HG03175 (cell line): ENCODE data around the gene FABP7.
A peak's percentile ranks its signal among the peaks of the same experiment; 100 is the strongest.

Experiments
- ATAC-seq: cut with Tn5 transposase; IDR thresholded peaks from one replicate; pipeline ENCODE4 v1.9.1; 2021; ENCODE audit warnings: mild to moderate bottlenecking, moderate library complexity; ENCODE audit not compliant: unreplicated experiment

FABP7 gene

DNA sequence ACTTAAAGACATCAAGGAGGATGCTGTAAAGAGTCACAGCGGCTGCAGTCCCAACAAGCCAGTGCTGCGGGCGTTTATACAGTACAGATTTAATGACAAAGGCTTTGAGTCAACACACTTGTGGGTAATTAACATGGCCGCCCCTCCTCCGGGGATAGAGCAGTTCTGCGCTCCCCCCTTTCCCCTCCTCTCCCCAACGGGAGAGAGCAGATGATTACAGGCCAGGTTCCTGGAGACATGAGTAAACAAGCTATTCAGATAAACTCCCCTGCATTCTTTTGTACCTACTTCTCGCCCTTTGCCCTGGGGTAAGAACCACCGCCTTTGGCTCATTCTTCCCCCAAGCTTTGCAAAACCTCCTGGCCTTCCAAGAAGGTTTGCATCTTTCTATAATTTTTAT, 23.6 kb upstream of the FABP7 start:
- no peak for ATAC-seq

DNA sequence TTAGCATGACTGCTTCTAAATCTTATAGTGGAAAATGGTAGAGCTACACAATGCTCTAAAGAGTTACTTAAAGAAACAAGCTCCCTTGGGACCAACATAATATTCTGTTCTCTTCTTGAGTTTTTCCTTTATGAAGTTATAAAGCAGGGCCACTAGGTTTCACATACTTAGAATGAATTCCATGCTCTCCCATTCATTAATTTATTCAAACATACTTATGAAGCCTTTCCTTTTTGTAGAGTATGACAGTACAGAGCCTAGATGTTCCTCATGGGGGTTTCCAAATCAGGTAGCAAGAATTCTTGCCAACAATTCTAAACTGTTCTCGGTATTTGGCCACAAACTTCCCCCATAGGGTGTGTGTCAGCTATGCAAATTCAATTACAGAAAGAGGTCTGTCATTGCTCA, 20.6 kb upstream of the FABP7 start:
- peak; percentile 97 for ATAC-seq

DNA sequence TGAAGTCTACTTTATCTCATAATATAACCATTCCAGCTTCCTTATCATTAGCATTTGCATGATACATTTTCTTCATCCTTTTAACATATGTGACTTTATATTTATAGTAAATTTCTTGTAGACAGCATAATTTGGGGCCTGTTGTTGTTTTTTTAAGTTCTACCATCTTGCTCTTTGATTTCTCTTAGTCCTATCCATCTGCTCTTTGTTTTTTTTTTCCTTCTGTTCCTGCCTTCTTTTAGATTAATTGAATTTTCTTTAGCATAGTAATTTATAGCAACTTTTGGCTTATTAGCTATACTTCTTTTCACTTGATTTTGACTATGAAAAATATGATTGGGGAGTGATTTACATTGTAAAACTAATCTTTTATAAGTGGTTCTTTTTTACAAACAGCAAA, 19.2 kb upstream of the FABP7 start:
- no peak for ATAC-seq

DNA sequence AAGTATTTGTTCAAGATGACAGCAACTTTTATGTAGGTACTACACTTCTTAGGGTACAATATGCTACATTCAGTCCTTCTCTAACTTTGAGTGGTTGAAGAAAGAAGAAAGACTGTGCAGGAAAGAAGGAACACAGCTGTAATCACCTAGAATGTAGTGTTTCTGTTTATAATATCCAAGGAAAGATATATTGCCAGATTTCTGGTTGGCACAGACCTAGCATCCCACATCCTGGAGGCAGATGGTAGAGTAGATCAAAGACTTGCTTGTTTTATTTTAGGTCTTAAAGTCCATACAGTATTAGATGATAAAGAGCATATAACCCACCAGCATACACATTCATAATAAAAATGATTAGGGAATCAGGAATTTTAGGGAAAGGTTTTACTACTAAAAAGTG, 13.3 kb upstream of the FABP7 start:
- no peak for ATAC-seq

DNA sequence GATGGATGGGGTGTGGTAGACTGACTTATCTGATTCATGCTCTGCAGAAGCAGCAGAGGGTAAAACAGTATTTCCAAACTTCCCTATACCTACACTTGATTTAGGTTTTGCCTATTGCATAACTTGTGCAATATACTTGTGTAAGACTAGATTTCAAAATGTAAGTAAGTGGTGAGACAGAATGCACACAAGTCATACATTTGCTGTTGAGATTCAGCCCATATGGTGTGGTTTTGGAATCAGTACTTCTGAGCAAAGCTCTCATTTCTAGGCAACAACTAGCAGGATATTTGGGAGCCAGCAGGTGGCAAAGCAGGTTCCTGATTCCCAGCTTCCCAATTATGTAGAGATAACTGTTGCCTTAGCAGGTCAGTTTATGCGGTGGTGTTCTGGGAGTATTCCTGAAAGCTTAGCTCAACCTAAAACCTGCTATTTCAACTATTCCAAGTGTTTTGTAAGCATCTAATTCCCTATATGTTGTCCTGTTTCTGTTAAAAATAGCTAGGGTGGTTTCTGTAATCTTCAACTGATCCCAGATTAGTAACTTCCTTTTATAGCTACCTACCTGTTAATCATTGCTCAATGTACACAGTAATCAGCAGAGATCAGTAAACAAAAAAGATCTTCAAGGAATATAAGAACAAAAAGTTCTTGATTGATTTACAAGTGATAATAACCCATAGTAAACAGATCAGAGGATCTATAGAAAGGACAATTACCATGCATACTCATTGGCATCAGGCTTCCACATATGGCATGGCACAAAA, 8.5 kb upstream of the FABP7 start:
- ATAC-seq, result no peak

DNA sequence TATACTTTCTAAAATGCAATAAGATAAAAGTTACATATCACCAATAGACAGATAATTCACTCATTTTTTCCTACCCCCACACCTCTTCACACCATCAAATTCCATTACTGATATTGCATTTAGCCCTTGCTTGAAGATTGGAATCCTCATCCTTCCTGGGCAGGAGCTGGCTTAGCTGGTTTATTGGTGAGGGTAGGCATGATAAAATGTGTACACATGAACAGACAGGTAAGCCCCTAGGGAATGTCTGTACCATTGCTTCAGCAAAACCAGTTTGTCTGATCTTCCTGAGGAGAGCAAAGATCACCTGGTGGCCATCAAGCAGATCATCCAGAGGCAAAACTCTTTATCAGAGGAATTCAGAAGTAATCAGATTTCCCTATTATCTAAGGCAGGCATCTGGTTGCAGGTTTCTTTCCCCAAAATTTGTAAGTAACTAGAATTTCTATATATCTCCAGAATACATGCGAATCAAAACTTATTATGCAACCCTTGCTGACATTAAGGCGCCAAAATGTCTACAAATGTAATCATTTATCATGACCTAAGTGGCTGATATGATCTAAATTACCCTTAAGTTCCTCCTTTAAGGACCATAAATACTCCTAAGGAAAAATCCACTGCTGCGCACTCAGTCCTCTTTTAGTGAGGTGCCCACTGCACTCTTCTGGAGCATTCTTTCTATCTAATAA, 6.6 kb upstream of the FABP7 start:
- ATAC-seq, result no peak

DNA sequence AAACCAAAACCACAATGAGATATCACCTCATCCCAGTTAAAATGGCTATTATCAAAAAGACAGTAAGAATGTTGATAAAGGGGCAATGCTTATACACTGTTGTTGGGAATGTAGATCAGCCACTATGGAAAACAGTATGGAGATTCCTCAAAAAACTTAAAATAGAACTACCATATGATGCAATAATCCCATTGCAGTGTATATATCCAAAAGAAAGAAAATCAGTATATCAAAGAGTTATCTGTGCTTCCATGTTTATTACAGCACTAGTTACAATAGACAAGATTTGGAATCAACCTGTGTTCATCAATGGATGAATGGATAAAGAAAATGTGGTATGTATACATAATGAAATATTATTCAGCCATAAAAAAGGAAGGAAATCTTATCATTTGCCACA, 3.5 kb upstream of the FABP7 start:
- ATAC-seq, result no peak

DNA sequence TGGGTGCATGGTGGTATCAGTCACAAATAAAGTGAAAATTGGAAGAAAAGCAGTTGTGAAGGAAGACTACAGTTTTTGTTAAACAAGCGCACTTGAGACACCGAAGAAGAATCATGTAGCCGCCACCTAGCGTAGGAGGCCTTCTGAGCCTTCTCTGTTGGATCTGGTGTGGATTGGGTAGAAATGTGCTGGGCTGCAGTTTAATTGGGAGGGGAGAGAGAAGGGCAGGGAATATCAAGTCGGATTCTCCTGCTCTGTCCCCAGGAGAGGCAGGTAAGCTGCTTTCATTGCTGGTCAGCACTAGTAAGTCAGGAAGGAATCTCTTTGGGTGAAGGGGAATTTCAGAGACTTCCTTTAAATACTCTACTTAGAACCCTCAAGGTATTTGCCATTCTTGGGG, 1.2 kb upstream of the FABP7 start:
- ATAC-seq, result no peak

DNA sequence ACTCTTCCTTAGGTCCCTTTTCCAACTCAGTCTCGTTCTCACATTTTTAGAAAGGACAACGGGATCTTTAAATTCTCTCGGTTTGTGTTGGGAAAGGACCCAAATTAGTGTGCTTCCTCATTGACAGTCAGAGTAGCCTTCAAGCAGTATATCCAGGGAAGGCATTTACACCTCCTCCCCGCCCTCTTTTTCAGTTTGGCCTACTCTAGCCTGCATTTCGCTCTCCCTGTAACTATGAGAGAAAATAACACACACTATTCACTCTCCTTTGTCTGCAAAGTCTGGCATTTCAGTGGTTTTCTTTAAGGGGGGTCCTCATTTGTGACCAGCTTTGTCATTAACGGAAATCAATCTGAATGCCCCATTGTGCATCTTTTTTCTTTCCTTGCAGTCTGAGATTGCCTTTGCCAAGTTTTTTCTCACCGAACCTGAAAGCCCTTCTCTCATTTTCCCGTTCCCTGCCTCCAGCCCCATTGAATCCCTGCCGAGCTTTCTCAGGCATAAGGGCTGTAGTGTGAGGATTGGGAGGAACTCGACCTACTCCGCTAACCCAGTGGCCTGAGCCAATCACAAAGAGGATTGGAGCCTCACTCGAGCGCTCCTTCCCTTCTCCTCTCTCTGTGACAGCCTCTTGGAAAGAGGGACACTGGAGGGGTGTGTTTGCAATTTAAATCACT, 393 bp upstream of the FABP7 start:
- ATAC-seq, result no peak

DNA sequence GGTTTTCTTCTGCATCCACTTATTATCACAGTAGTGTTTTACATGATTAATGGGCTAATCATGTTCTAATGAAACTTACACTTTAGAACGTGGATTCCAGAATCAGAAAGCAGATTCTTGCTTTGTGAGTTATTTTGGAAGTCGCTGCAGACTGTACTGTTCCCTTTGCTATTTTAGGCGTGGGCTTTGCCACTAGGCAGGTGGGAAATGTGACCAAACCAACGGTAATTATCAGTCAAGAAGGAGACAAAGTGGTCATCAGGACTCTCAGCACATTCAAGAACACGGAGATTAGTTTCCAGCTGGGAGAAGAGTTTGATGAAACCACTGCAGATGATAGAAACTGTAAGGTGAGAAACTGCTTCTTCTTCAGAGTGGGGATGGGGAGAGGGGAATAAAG, 598 bp downstream of the FABP7 start:
- ATAC-seq, result no peak

DNA sequence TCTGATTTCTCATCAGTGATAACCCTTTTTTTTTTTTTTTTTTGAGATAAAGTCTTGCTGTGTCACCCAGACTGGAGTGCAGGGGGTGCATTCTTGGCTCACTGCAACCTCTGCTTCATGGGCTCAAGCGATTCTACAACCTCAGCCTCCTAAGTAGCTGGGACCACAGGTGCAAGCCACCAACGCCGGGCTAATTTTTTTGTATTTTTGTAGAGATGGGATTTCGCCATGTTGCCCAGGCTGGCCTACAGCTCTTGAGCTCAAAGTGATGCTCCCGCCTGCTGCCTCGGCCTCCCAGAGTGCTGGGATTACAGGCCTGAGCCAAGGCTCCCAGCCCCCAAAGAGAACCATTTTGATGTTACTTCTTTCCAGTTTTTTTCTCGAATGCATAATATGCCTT, 2.2 kb downstream of the FABP7 start:
- ATAC-seq, result no peak

DNA sequence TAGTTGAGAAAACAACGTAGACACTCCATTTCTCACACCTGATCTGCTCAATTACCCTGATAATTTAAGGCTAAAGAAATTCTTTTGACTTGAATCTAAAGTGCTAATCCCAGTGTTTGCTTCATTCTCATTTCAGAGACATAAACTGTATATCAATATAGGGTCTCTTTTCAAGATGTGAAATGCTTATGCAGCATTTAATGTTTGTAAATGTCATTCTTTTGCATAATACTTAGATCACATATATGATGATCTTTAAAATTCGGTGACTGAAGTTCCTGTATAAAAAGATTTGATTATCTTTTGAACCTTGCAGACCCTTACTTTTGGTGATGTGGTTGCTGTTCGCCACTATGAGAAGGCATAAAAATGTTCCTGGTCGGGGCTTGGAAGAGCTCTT, 3.9 kb downstream of the FABP7 start:
- no peak for ATAC-seq

DNA sequence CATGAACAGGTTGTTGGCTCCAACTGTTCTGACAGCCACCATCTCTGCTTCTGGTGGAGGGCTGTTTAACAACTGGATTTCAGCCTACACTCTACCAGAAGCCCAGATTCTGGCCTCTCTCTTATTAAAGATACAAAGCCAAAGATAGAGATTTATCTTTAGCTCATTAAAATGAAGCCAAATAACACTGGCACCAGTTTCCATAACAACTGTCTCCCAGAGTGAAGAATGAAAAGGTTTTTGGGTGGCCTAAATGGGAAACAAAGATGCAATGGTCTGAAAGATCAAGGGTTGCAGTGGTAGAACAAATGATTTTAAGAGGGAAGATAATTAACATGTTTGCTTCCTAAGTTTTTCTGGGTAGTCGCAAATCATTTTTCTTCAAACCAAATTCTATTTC, 6.4 kb downstream of the FABP7 start:
- ATAC-seq, result no peak

DNA sequence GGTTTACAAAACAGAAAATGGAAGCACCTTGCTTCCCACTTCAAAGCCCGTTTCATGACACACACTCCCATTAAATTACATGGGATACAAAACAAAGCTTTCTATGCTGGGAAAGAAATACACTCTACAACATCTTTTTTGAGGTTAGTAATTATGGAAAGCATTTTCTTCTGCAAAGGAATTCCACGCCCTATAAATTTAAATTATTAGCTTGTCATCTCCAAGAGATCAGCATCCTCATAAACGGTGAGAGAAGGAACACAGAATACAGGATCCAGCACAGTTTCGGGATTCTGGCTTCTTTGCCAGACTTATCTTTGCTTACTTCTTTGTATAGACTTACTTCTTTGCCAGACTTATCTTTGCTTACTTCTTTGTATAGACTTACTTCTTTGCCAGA, 8.2 kb downstream of the FABP7 start:
- ATAC-seq, result no peak

DNA sequence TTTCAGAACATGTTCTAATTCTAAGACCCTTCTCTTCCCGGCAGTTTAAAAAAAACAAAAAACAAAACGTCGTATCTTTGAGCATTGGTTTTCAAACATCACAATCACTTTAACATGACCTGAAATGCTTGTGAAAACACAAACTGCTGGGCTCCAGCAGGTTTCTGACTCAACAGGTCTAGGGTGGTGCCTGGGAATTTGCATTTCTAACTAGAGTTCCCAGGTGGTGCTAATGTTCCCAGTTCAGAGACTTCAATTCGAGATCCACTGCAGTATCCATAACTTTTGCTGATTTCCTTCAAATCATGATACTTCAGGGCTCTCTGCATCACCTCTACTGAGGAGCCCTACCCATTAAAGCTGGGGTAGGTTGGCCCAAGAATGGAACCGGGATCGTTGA, 8.7 kb downstream of the FABP7 start:
- ATAC-seq, result no peak

DNA sequence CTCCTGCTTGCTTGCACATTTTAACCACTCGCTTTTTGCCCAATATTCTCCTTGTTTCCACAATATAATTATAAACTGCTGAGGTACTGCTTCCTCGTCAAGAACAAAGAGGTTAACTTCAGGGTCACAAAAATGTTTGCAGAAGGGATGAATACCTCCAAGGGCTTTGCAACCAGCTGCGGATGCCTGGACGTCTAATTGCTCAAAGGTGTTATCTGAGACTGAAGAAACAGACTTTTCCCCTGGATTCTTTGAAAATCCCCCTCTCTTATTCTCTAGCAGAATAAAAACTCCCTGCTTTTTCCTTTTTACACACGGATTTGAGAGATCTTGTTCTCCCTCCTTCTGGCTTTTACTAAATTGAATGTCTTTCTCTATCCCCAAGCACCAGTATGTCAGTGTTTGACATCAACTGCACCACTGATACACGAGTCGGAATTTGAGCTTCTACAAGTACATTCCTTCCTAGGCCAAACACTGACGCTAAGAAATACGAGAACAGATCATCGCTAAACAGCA, 9.2 kb downstream of the FABP7 start:
- no peak for ATAC-seq

DNA sequence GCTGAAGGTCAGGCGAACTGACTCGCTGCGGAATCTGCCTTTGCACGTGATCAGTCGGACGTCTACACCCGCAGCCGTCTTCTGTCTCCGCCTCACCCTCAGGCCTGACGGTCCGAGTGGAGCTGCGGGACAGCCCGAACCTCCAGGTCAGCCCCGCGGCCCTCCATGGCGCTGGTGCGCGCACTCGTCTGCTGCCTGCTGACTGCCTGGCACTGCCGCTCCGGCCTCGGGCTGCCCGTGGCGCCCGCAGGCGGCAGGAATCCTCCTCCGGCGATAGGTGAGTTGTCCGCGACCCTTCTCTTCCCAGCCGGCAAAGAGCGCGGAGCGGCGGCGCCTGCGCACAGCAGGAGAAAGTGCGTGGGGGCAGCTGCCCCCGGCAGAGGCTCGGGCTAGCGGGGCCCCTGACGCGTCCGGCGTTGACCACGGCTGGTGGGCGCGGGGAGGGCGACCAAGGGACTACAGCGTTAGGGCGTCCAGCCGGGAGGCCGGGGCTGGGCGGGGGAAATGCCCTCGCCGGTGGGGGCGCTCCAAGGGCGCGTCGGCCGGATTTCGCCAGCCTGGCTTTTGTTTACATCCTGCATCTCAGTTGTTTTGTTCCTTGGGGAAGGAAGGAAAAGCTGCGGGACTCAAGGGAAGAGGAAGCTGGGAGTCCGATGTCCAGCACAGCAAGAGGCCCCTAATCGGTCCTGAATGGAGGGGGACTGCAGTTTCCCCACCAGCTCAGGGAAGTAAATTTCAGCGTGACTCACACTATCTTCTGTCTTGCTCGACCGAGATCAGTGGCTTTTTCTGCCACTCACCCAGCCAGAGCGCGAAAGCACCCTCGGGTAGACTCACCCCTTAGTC, 9.9 kb downstream of the FABP7 start, which contains the start of gene SMPDL3A:
TSS of gene SMPDL3A (plus strand) at position 77 of the 846 bp plus-strand sequence. CDS start at position 166, 89 bp downstream.
- peak; percentile 52 for ATAC-seq

DNA sequence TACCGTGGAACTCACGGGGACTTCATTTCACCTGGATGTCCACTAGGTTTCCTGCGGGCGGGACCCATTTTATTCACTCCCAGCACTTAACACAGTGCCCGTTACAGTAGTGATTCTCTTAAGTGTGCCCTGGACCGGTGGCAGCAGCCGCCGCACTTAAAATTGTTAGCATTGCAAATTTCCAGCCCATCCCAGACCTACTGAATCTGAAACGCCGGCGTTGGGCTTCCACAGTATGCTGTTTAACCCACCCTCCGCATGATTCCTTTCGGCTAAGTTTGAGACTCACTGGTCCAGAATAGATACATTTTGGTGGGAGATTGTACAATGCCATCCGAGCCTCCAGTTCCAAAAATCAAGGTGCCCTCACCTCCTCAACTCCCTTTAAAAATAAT, 10.5 kb downstream of the FABP7 start:
- no peak for ATAC-seq

DNA sequence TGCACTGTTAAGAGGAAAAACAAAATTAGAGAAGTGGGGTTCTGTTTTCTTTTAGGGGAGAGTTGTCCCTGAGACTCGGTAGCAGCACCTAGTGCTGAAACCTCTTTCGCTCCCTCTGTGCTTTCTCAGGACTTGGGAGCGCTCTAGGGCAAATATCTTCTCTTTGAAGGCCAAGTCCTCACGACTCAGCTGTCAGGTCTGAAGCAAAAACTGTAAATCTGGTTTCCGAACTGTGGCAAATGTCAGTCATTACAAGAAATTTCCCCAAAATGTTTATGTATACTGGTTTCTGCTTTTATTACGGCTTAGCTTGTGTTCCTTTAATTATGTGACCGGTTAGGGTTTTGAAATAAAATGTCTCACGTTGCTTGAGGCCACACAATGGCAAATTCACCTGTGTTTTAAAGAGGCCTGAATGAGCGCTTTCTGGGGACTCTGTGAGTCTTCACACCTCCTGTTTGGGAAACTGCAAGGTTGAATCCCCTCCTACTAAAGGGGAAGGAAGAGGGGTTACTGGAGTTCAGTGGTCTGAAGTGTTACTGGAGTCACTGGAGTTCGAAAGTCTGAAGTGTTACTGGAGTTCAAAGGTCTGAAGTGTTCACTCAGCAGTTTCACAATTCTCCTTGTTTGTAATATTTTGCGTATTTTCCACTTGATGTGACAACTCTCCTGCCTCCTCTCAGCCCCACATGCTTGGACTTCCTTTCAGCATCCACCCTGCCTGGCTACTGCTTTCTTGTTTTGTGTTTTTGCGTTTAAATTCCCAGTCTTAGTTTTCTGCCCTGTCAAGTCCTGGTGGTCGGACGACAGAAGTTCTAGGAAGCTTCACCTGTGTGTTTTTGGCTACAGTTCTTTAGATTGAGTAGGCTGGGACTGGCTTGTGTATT, 11.2 kb downstream of the FABP7 start:
- ATAC-seq, result no peak

DNA sequence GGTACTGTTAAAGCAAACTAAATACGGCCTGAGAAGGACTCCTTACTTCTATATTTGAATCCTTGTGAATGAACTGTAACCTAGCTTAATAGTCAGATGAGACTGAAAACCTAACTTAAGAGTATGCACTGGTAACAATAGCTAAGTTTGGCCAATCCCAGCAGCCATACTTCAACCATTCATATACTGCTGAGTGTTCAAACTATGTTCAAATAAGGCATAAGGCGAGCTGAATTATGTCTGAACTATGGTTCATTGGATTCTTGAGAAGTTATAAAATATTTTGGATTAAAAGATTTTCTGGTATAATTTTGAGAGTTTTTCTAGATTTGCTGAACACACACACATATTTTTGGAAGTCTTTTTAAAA, 11.8 kb downstream of the FABP7 start:
- ATAC-seq, result no peak
